ENCODE results near the gene PPP2R2B.

DNA sequence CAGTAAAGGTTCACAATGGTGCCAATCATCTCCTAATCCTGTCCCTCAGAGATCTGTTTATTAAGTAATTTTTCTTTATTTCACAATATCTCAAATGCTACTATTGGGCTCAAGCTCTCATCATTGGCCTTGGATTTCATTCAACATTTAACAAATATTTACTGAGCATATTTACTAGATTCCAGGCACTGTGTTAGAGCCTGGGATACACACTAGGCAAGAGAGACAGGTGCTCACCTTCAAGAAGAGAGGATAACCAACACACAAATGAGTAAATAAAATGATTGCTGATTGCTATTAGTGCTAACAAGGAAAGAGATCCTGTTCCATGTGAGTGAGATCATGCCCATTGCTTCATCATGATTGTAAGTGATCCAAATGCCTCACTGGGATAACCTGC is 27.4 kb downstream of the PPP2R2B start:
- no peak for TF ChIP-seq POLR2A (IDR thresholded peaks at IDR 0.05)
- TF ChIP-seq, protein P1, sequence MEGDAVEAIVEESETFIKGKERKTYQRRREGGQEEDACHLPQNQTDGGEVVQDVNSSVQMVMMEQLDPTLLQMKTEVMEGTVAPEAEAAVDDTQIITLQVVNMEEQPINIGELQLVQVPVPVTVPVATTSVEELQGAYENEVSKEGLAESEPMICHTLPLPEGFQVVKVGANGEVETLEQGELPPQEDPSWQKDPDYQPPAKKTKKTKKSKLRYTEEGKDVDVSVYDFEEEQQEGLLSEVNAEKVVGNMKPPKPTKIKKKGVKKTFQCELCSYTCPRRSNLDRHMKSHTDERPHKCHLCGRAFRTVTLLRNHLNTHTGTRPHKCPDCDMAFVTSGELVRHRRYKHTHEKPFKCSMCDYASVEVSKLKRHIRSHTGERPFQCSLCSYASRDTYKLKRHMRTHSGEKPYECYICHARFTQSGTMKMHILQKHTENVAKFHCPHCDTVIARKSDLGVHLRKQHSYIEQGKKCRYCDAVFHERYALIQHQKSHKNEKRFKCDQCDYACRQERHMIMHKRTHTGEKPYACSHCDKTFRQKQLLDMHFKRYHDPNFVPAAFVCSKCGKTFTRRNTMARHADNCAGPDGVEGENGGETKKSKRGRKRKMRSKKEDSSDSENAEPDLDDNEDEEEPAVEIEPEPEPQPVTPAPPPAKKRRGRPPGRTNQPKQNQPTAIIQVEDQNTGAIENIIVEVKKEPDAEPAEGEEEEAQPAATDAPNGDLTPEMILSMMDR (IDR thresholded peaks at IDR 0.05), result no peak

Data from testis (tissue), 2 donors.